ENCODE results near the gene ABHD2.
A peak's percentile ranks its signal among the peaks of the same experiment; 100 is the strongest.

Gene ABHD2

GRCh38 chr15:89091627-89092220 lies 3.5 kb downstream of the ABHD2 start:
- Histone ChIP-seq H3K9me3 (ENCODE audit: control insufficient read depth, low read length) (no peaks in the 10 kb centered on the region), H3K36me3 (ENCODE audit: control insufficient read depth, insufficient read depth, low read length) (no peaks in the 10 kb centered on the region), H3K9ac (ENCODE audit: low read length) (peak overlapping the region; percentile 95), H3K4me3 (ENCODE audit: low read length) (peak overlapping the region; percentile 34), H3K27me3 (ENCODE audit: control insufficient read depth, insufficient read depth, low read length) (no peaks in the 10 kb centered on the region), H3K4me1 (ENCODE audit: control insufficient read depth, insufficient read depth, low read length) (peaks cover 54% of the 10 kb centered on the region)

DNA sequence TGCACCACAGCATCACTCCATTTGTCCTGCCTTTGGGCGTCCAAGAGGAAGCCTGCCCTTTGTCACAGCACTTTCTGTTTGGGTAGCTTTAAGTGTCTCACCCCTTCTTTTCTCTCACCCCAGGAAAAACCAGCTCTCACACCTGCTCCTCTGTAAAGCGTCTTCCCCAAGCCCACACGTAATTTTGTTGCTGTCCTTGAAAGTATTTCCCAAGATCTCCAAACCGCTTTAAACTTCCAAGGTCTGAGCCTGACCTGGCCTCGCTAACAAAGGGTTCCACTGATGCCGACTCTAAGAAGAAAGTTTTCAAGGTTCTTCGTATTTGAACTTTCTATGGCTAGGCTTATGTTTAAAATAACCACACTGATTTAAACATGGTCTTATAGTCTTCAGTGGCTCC lies 5.3 kb downstream of the ABHD2 start:
- Histone ChIP-seq H3K4me1 (ENCODE audit: control insufficient read depth, insufficient read depth, low read length) (peaks cover 66% of the 10 kb centered on the region), H3K9me3 (ENCODE audit: control insufficient read depth, low read length) (no peaks in the 10 kb centered on the region), H3K4me3 (ENCODE audit: low read length) (no peak overlapping the region), H3K27me3 (ENCODE audit: control insufficient read depth, insufficient read depth, low read length) (no peaks in the 10 kb centered on the region), H3K36me3 (ENCODE audit: control insufficient read depth, insufficient read depth, low read length) (no peaks in the 10 kb centered on the region), H3K9ac (ENCODE audit: low read length) (no peak overlapping the region)

GRCh38 chr15:89095073-89095472 lies 6.8 kb downstream of the ABHD2 start:
- Histone ChIP-seq H3K27me3 (ENCODE audit: control insufficient read depth, insufficient read depth, low read length) (no peaks in the 10 kb centered on the region), H3K4me3 (ENCODE audit: low read length) (no peak overlapping the region), H3K4me1 (ENCODE audit: control insufficient read depth, insufficient read depth, low read length) (peaks cover 62% of the 10 kb centered on the region), H3K9me3 (ENCODE audit: control insufficient read depth, low read length) (no peaks in the 10 kb centered on the region), H3K9ac (ENCODE audit: low read length) (no peak overlapping the region), H3K36me3 (ENCODE audit: control insufficient read depth, insufficient read depth, low read length) (no peaks in the 10 kb centered on the region)

- no peak overlapping the region for H3K4me3 ChIP-seq (ENCODE audit: low read length)
- H3K36me3 ChIP-seq (ENCODE audit: control insufficient read depth, insufficient read depth, low read length), result no peaks in the 10 kb centered on the region
- no peaks in the 10 kb centered on the region for H3K27me3 ChIP-seq (ENCODE audit: control insufficient read depth, insufficient read depth, low read length)
- H3K4me1 ChIP-seq (ENCODE audit: control insufficient read depth, insufficient read depth, low read length), result peaks cover 65% of the 10 kb centered on the region
- no peaks in the 10 kb centered on the region for H3K9me3 ChIP-seq (ENCODE audit: control insufficient read depth, low read length)
- H3K9ac ChIP-seq (ENCODE audit: low read length), result no peak overlapping the region
These were observed 7.3 kb downstream of the ABHD2 start for GRCh38 chr15:89095556-89095955.

DNA sequence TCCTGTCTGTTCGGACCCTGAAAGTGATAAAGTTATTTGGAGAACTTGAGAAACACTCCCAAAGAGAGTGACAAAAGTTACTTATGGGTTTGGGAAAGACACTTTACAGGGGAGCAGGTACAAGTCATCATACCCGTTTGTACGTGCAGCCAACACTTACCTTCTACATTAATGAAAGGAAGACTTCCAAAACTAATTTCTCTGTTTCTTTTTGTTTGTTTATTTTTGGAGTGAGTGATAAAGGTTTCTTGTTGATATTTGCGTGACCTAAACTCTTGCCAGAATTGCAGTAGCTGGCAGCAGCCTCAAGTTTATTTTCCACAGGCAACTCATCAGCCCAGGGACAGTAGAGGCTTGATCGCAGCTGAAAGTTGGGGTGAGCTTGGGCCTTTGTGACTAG lies 8.4 kb downstream of the ABHD2 start:
- H3K36me3 ChIP-seq (ENCODE audit: control insufficient read depth, insufficient read depth, low read length), result no peaks in the 10 kb centered on the region

DNA sequence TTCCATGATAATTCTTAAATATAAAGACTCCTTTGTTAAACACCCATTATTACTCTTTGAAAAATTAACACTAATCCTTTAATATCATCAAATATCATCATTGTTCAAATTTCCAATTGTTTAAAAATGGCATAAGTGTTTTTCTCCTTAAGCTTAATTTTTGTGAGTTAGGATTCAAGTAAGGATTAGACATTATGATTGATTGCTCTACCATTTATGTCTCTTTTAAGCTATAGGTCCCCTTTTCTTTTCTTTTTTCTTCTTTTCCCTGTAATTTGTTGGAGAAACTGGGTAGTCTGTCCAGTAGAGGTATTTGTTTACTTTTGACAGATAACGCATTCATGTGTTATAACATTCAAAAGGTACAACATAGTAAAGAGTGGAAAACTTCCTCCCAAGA lies 9.1 kb downstream of the ABHD2 start:
- Histone ChIP-seq H3K4me3 (ENCODE audit: low read length) (no peak overlapping the region), H3K4me1 (ENCODE audit: control insufficient read depth, insufficient read depth, low read length) (peaks cover 69% of the 10 kb centered on the region), H3K9me3 (ENCODE audit: control insufficient read depth, low read length) (no peaks in the 10 kb centered on the region), H3K9ac (ENCODE audit: low read length) (no peak overlapping the region), H3K27me3 (ENCODE audit: control insufficient read depth, insufficient read depth, low read length) (no peaks in the 10 kb centered on the region), H3K36me3 (ENCODE audit: control insufficient read depth, insufficient read depth, low read length) (no peaks in the 10 kb centered on the region)

More for the DNA sequence above, 8.4 kb downstream of the ABHD2 start:
- H3K9me3 ChIP-seq (ENCODE audit: control insufficient read depth, low read length), result no peaks in the 10 kb centered on the region
- no peak overlapping the region for H3K9ac ChIP-seq (ENCODE audit: low read length)
- peaks cover 68% of the 10 kb centered on the region for H3K4me1 ChIP-seq (ENCODE audit: control insufficient read depth, insufficient read depth, low read length)
- H3K27me3 ChIP-seq (ENCODE audit: control insufficient read depth, insufficient read depth, low read length), result no peaks in the 10 kb centered on the region
- H3K4me3 ChIP-seq (ENCODE audit: low read length), result no peak overlapping the region

GRCh38 chr15:89098281-89098680 lies 10.0 kb downstream of the ABHD2 start:
- H3K27me3 ChIP-seq (ENCODE audit: control insufficient read depth, insufficient read depth, low read length), result no peaks in the 10 kb centered on the region
- H3K4me3 ChIP-seq (ENCODE audit: low read length), result no peak overlapping the region
- no peak overlapping the region for H3K9ac ChIP-seq (ENCODE audit: low read length)
- no peaks in the 10 kb centered on the region for H3K36me3 ChIP-seq (ENCODE audit: control insufficient read depth, insufficient read depth, low read length)
- no peaks in the 10 kb centered on the region for H3K9me3 ChIP-seq (ENCODE audit: control insufficient read depth, low read length)
- H3K4me1 ChIP-seq (ENCODE audit: control insufficient read depth, insufficient read depth, low read length), result peaks cover 62% of the 10 kb centered on the region

DNA sequence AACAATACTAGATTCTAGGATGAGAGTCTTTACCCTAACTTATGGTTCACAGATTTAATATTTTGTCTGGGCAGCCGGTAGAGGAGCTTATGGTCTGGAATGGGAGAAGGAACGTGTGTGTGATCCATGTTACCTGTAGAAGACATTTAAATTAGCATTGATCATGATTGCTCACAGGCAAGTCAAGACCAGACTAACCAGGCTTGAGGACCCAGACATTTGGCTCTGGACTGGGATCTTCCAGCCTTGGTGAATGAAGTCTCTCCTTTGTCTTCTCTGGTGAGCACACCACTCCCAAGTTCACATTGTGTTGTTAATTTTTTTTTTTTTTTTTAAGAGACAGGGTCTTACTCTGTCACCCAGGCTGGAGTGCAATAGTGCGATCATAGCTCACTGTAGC lies 11.7 kb downstream of the ABHD2 start:
- Histone ChIP-seq H3K36me3 (ENCODE audit: control insufficient read depth, insufficient read depth, low read length) (peaks cover 3% of the 10 kb centered on the region), H3K9me3 (ENCODE audit: control insufficient read depth, low read length) (no peaks in the 10 kb centered on the region), H3K27me3 (ENCODE audit: control insufficient read depth, insufficient read depth, low read length) (no peaks in the 10 kb centered on the region), H3K4me1 (ENCODE audit: control insufficient read depth, insufficient read depth, low read length) (peaks cover 71% of the 10 kb centered on the region), H3K9ac (ENCODE audit: low read length) (no peak overlapping the region), H3K4me3 (ENCODE audit: low read length) (no peak overlapping the region)

- H3K27me3 ChIP-seq (ENCODE audit: control insufficient read depth, insufficient read depth, low read length), result no peaks in the 10 kb centered on the region
- no peak overlapping the region for H3K4me3 ChIP-seq (ENCODE audit: low read length)
- peaks cover 3% of the 10 kb centered on the region for H3K36me3 ChIP-seq (ENCODE audit: control insufficient read depth, insufficient read depth, low read length)
- H3K9ac ChIP-seq (ENCODE audit: low read length), result peak overlapping the region; percentile 12
- peaks cover 71% of the 10 kb centered on the region for H3K4me1 ChIP-seq (ENCODE audit: control insufficient read depth, insufficient read depth, low read length)
- H3K9me3 ChIP-seq (ENCODE audit: control insufficient read depth, low read length), result no peaks in the 10 kb centered on the region
These were observed 13.3 kb downstream of the ABHD2 start for GRCh38 chr15:89101302-89102193.

DNA sequence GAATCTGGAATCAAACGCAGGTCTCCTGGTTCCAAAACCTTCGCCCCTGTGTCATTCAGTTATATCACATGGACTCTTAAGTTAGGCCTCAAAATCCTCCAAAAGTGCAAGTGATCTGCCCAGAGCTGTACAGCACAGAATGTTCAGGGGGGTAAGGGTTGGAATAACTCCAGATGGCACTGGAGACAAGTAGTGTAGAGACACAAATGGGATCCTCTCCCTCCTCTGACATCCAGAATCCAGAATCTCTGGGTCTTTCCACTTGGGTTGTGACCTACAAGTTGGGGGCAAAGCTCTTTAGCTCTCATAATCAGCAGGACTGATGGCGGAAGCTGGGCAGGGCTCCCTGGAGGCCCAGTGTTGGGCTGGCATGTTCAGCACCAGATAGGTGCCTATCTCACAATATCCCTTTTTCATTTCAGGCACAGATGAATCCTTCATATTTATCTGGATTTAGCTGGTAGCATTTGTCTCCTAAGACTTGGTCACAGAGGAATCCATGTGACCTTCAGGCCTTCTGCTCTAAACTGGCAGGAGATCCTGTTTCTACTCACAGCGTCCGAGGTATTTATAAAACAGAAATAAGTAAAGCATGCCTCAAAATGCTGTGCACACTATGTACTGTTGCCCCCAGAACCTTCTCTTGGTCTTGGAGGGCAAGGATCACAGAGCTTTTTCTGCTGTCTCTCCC lies 15.4 kb downstream of the ABHD2 start:
- Histone ChIP-seq H3K4me1 (ENCODE audit: control insufficient read depth, insufficient read depth, low read length) (peaks cover 68% of the 10 kb centered on the region), H3K4me3 (ENCODE audit: low read length) (no peak overlapping the region), H3K27me3 (ENCODE audit: control insufficient read depth, insufficient read depth, low read length) (no peaks in the 10 kb centered on the region), H3K9ac (ENCODE audit: low read length) (no peak overlapping the region), H3K36me3 (ENCODE audit: control insufficient read depth, insufficient read depth, low read length) (peaks cover 3% of the 10 kb centered on the region), H3K9me3 (ENCODE audit: control insufficient read depth, low read length) (no peaks in the 10 kb centered on the region)

DNA sequence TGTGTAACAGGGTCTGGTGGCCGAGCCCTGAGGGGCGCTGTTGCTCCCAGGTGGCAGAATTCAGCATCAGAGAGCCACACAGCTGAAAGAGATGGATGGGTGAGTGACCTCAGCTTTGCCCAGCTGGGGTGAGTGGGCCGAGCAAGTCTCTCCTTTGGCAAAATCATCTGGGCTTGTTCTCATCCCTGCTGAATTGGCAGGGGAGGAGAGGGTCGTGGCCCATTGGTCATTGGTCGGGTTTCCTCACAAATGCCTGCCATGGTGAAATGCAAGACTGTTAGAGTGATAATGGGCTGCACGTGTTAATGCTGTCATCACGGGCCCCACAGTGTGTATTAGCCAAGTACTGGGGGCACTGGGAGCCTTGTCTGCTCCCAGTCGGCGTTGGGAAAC lies 15.9 kb downstream of the ABHD2 start:
- Histone ChIP-seq H3K9ac (ENCODE audit: low read length) (no peak overlapping the region), H3K9me3 (ENCODE audit: control insufficient read depth, low read length) (no peaks in the 10 kb centered on the region), H3K4me1 (ENCODE audit: control insufficient read depth, insufficient read depth, low read length) (peaks cover 72% of the 10 kb centered on the region), H3K27me3 (ENCODE audit: control insufficient read depth, insufficient read depth, low read length) (no peaks in the 10 kb centered on the region), H3K4me3 (ENCODE audit: low read length) (no peak overlapping the region), H3K36me3 (ENCODE audit: control insufficient read depth, insufficient read depth, low read length) (peaks cover 3% of the 10 kb centered on the region)

- no peaks in the 10 kb centered on the region for H3K27me3 ChIP-seq (ENCODE audit: control insufficient read depth, insufficient read depth, low read length)
- peaks cover 3% of the 10 kb centered on the region for H3K36me3 ChIP-seq (ENCODE audit: control insufficient read depth, insufficient read depth, low read length)
- H3K4me3 ChIP-seq (ENCODE audit: low read length), result no peak overlapping the region
- H3K9me3 ChIP-seq (ENCODE audit: control insufficient read depth, low read length), result no peaks in the 10 kb centered on the region
- no peak overlapping the region for H3K9ac ChIP-seq (ENCODE audit: low read length)
- H3K4me1 ChIP-seq (ENCODE audit: control insufficient read depth, insufficient read depth, low read length), result peaks cover 67% of the 10 kb centered on the region
These were observed 16.9 kb downstream of the ABHD2 start for GRCh38 chr15:89105147-89105546.

Measured in mucosa of stomach (tissue), 1 donor.